Measurements from ENCODE around the gene UBE2F. TPM values are rescaled to one million over a fixed set of nuclear protein-coding genes. Genes with fewer than 3 reads are reported as not detected.
"Not testable (repeated sequence)": the region's sequence is repeated elsewhere in the genome, so short reads cannot be mapped to it uniquely, and the experiment has no call there.

The UBE2F gene
- polyA plus RNA-seq, 6 donors from 2014 or later = 50.7 to 64.6 (median 60.0) TPM

DNA sequence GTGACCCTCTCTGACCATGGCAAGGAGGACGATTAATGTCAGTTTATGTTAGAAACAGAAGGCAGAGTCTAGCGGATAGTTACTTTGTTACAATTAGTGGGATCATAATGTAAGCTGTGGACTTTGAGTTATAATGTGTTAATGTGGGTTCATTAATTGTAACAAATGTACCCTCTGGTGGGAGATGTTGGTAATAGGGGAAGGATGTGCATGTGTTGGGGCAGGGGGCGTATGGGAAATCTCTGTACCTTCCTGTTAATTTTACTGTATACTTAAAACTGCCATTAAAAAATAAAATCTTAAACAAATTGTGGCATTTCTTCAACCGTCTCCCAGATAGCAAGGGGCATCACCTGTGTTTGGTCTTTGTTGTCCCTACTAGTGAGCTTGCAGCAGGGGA, 4.8 kb downstream of the UBE2F start:
- H3K27ac Mint-ChIP-seq = no peak overlapping the region
- ATAC-seq (ENCODE audit: low read depth in 2 of 2) (no peak), DNase-seq (no peak)
- H3K9me3 Mint-ChIP-seq = no peaks in the 10 kb centered on the region
- H3K27me3 Mint-ChIP-seq = no peaks in the 10 kb centered on the region
- H3K36me3 Mint-ChIP-seq = peaks cover 0 to 4% of the 10 kb centered on the region in 2 donors
- H3K4me1 Mint-ChIP-seq = peaks cover 28 to 37% (median 30%) of the 10 kb centered on the region in 3 donors
- peak overlapping the region in 1 of 8 donors; percentile 3 for H3K4me3 Mint-ChIP-seq

DNA sequence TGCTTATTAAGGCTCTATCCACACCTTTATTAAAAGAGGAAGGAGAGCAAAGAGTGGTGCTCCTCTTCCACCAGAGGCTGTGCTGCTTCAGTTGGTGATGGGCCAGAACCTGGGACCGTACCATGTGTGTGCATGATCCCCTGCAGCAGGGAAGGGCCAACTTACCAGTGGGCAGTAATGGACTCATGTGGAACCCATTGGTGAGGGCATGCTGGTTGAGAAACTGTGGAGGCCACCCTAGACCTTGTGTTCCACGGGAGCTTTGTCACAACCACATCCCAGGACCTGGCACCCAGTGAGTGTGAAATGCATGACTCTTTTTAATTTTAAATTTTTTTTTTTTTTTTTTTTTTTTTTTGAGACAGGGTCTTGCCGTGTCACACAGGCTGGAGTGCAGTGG, 5.4 kb downstream of the UBE2F start:
- no peak for DNase-seq
- Mint-ChIP-seq H3K36me3 (peaks cover 2 to 4% of the 10 kb centered on the region in 2 donors), H3K27me3 (no peaks in the 10 kb centered on the region), H3K4me3 (no peak overlapping the region), H3K27ac (no peak overlapping the region), H3K4me1 (peaks cover 28 to 40% (median 33%) of the 10 kb centered on the region in 3 donors), H3K9me3 (no peaks in the 10 kb centered on the region)
- no peak for ATAC-seq (ENCODE audit: low read depth in 2 of 2)

DNA sequence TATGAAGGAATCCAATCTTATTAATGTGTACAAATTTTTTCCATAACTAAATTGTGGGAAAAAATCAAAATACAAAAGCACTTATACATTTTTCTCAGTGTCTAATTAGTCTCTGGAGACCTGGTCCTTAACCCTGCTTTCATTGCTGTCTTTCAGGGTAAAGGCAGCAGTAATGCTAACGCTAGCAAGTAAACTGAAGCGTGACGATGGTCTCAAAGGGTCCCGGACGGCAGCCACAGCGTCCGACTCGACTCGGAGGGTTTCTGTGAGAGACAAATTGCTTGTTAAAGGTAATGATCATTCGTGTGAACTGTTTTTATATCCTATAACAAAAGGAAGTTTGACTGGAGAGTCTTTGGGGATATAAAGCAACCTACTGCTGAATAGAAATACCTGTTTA, 6.1 kb downstream of the UBE2F start:
- Mint-ChIP-seq H3K27me3 (no peaks in the 10 kb centered on the region), H3K4me1 (peaks cover 31 to 43% (median 35%) of the 10 kb centered on the region in 3 donors), H3K27ac (no peak overlapping the region), H3K36me3 (peaks cover 4 to 9% of the 10 kb centered on the region in 2 donors), H3K4me3 (no peak overlapping the region), H3K9me3 (no peaks in the 10 kb centered on the region)
- DNase-seq = no peak
- no peak for ATAC-seq (ENCODE audit: low read depth in 2 of 2)

DNA sequence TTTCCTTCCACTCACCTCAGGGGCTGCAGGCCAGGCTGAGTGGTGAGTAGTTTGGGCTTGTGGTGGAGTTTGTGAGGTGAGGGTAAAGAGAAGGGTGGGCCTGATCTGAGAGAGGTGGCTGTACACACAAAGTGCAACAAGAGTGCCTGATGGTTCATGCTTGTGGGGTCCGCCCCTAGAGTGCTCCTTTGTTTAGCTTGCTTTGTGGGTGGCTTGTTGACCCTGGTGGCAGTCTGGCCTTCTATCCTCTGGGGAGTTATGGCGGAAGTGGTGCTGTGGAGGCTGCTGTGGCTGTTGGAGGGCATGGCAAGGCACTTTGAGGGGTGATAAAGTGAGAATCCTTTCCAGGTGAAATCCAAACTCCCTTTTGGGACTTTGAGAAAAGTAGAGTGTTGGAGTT, 10.6 kb downstream of the UBE2F start:
- ATAC-seq (ENCODE audit: low read depth in 2 of 2) (no peak), DNase-seq (no peak)
- Mint-ChIP-seq H3K4me1 (peaks cover 30 to 47% (median 35%) of the 10 kb centered on the region in 3 donors), H3K27me3 (no peaks in the 10 kb centered on the region), H3K36me3 (peaks cover 8 to 11% of the 10 kb centered on the region in 2 donors), H3K9me3 (no peaks in the 10 kb centered on the region), H3K4me3 (no peak overlapping the region), H3K27ac (peak overlapping the region in 3 of 6 donors; percentile 16 to 46 (median 33))

DNA sequence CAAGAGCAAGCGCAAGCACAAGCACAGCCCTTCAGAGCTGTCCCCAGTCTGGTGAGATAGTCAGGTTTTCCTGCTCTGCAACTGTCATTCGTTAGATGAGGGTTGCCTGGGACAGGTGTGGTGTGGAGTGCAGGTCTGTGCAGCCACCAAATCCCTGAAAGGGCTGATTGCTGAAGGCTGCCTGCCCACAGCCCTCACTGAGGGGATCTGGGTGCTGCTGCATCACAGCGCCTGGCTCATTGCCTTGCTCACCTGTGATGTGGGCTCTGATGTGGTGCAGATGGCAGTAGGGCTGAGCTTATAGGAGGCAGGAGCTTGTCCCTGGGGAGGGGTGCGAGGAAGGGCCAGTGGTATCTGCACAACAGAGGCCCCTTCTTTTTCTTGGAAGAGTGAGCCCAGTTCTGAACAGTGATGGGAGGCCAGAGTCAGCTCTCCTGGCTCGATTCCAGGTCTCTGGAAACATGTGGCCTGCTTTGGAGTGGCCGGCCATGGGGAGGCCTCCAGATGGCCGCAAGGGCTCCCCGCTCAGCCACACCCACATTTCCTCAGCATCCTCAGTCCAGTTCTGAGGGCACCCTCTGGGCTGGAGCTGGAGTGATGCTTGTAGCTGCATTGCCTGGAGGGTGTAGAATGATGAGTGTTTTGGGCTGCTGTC, 11.4 kb downstream of the UBE2F start:
- no peak for DNase-seq
- Mint-ChIP-seq H3K27ac (peak overlapping the region in 1 of 6 donors; percentile 46), H3K27me3 (no peaks in the 10 kb centered on the region), H3K36me3 (peaks cover 8 to 11% of the 10 kb centered on the region in 2 donors), H3K4me1 (peaks cover 31 to 48% (median 37%) of the 10 kb centered on the region in 3 donors), H3K9me3 (no peaks in the 10 kb centered on the region), H3K4me3 (peak overlapping the region in 1 of 8 donors; percentile 66)
- ATAC-seq (ENCODE audit: low read depth in 2 of 2) = no peak

DNA sequence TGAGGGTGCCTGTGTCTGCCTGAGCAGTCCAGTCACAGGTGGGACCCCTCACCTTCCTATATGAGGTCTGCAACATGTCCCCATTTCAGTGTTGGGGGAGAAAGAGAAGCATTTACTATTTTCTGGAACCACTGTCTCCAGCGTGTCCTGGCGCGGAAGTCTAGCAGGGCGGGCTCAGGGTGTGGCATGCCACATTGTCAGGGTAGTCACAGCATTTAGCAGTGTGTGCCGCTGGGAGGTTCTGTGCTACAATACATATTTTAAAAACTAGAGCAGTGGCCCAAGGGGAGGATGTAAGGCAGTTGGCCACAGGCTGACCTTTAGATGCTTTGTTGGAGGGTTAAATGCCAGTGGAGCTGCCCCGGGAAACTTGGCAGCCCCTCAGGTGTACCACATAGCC, 12.5 kb downstream of the UBE2F start:
- peak overlapping the region in 1 of 8 donors; percentile 63 for H3K4me3 Mint-ChIP-seq
- no peak overlapping the region for H3K27ac Mint-ChIP-seq
- peaks cover 41 to 57% (median 48%) of the 10 kb centered on the region in 3 donors for H3K4me1 Mint-ChIP-seq
- no peak for DNase-seq
- ATAC-seq (ENCODE audit: low read depth in 2 of 2) = no peak
- H3K36me3 Mint-ChIP-seq = peaks cover 4 to 11% of the 10 kb centered on the region in 2 donors
- H3K9me3 Mint-ChIP-seq = no peaks in the 10 kb centered on the region
- H3K27me3 Mint-ChIP-seq = no peaks in the 10 kb centered on the region

DNA sequence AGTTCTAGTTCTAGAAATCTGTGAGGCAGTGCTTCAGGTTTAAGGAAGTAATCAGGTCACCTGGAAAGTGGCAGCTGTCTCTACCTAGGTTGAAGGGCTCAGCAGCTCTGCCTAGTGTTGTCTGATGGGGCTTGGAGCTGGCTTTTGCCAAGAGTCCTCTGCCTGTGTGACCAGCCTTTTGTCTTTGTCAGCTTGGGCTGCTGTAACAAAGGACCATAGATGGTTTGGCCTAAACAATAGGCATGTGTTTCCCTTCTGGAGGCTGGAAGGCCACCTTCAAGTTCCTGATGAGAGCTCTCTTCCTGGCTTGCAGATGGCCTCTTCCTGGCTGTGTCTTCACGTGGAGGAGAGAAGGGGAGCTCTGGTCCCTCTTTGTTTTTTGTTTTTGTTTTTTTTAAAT, 13.3 kb downstream of the UBE2F start:
- no peaks in the 10 kb centered on the region for H3K9me3 Mint-ChIP-seq
- H3K4me3 Mint-ChIP-seq = no peak overlapping the region
- peaks cover 43 to 57% (median 52%) of the 10 kb centered on the region in 3 donors for H3K4me1 Mint-ChIP-seq
- peak overlapping the region in 1 of 6 donors; percentile 70 for H3K27ac Mint-ChIP-seq
- no peak for DNase-seq
- no peaks in the 10 kb centered on the region for H3K27me3 Mint-ChIP-seq
- ATAC-seq (ENCODE audit: low read depth in 2 of 2) = no peak
- peaks cover 4 to 11% of the 10 kb centered on the region in 2 donors for H3K36me3 Mint-ChIP-seq

DNA sequence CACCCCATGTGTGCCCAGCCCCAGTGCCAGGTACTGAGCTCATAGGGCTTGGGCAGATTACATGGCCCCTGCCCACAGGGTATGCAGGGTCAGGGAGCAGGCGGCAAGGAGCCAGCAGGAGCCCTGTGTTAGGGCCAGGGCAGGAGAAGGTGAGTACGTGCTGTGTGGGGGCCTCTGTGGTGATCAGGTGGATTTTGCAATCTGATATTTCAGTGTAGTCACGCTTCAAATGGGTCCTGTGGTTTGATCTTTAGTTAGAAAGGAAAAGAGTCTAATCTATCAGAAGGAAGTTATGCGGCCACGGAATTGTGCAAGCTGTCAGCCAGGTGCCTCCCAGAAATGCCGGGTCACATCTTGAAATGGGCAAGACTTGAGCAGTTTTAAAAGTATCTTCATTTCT, 13.9 kb downstream of the UBE2F start:
- no peak for ATAC-seq (ENCODE audit: low read depth in 2 of 2)
- Mint-ChIP-seq H3K27ac (peak overlapping the region in 5 of 6 donors; percentile 59 to 91 (median 77)), H3K27me3 (no peaks in the 10 kb centered on the region), H3K9me3 (no peaks in the 10 kb centered on the region), H3K36me3 (peaks cover 4 to 11% of the 10 kb centered on the region in 2 donors), H3K4me1 (peaks cover 42 to 61% (median 52%) of the 10 kb centered on the region in 3 donors), H3K4me3 (peak overlapping the region in 2 of 8 donors; percentile 18 to 23)
- DNase-seq = no peak

DNA sequence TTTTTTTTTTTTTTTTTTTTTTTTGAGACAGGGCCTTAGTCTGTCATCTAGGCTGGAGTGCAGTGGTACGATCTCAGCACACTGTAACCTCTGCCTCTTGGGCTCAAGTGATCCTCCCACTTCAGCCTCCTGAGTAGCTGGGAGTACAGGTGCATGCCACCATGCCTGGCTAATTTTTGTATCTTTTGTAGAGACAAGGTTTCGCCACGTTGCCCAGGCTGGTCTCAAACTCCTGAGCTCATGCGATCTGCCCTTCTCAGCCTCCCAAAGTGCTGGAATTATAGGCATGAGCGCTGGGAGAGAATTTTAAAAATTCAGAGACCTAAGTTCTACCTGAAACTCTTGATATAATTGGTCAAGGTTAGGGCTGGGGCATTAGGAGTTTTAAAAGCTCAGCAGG, 14.8 kb downstream of the UBE2F start:
- not testable (repeated sequence) for H3K4me3 Mint-ChIP-seq; DNase-seq; H3K27ac Mint-ChIP-seq; H3K27me3 Mint-ChIP-seq; H3K9me3 Mint-ChIP-seq; ATAC-seq (ENCODE audit: low read depth in 2 of 2)
- Mint-ChIP-seq H3K36me3 (peaks cover 4 to 11% of the 10 kb centered on the region in 2 donors), H3K4me1 (peaks cover 38 to 57% (median 52%) of the 10 kb centered on the region in 3 donors)

DNA sequence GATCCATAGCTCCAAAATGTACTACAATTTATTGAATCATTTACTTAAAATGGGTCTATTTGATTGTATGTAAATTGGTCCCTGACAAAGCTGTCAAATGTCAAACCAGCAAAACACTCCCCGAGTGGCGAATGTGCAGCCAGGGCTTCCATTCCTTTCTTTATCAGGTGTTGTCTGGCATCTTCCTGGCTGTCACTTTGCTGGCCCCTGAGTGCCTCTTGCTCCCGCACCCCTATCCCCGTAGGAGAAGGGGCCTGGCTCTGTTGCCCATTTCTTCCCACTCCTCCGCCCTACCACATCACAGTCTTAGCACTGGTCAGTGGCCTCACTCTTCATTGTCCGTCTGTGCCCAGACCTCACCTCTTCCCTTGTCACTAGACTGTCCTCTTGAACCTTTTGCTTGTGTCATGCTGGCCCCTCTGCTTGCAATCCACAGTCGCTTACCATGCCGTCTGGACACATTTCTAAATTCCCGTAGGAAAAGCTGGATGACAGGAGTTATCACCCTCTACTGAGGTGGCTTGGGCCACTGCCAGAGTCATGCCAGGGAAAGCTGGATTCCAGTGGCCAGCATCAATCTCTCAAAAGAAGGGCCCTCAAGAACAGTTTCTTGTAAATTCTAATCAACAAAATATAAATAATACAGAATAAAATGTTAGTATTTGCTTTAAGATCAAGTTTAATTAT, 15.4 kb downstream of the UBE2F start:
- Mint-ChIP-seq H3K36me3 (peaks cover 4 to 9% of the 10 kb centered on the region in 2 donors), H3K9me3 (no peaks in the 10 kb centered on the region), H3K4me1 (peaks cover 39 to 53% (median 49%) of the 10 kb centered on the region in 3 donors), H3K4me3 (no peak overlapping the region), H3K27me3 (no peaks in the 10 kb centered on the region), H3K27ac (peak overlapping the region in 1 of 6 donors; percentile 60)
- no peak for ATAC-seq (ENCODE audit: low read depth in 2 of 2)
- no peak for DNase-seq

DNA sequence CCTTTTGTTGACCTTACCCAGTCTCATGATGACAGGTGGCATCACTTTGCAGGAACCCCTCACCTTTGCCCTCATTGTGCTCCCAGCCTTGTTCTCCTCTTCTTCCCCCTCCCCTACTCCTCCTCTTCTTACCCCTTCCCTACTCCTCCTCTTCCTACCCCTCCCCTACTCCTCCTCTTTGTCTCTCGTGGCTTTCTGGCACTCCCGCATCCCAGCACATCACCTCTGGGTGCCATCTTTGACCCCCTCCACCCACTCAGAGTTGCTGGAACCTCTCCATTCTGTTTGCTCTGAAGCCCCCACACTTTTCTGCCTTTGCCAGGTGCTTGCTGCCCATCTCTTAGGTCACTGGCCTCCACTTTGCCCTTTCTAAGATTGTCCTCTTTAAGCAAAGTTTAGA, 17.1 kb downstream of the UBE2F start:
- Mint-ChIP-seq H3K4me3 (no peak overlapping the region), H3K9me3 (no peaks in the 10 kb centered on the region), H3K36me3 (peaks cover 0 to 7% of the 10 kb centered on the region in 2 donors), H3K27me3 (no peaks in the 10 kb centered on the region), H3K27ac (peak overlapping the region in 2 of 6 donors; percentile 32 to 92), H3K4me1 (peaks cover 30 to 40% (median 40%) of the 10 kb centered on the region in 3 donors)
- no peak for ATAC-seq (ENCODE audit: low read depth in 2 of 2)
- DNase-seq = no peak

DNA sequence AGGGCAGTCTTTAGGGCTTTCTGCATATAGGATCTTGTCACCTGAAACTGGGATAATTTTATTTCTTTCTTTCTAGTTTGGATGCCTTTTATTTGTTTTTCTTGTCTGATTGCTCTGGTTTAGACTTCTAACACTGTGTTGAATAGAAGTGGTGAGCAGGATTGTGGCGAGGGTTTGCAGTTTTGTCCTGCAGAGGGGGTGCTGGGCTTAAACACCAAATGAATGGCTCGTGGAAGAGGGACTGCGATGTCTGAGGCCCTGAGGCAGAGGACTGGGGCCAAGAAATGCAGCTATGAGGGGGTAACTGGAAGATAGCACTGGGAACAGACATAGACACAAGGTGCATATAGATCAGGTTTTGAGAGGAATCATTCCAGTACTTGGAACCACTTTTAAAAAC, 20.5 kb downstream of the UBE2F start:
- Mint-ChIP-seq H3K4me3 (peak overlapping the region in 1 of 8 donors; percentile 22), H3K27ac (peak overlapping the region in 2 of 6 donors; percentile 22 to 38), H3K9me3 (no peaks in the 10 kb centered on the region), H3K4me1 (peaks cover 15 to 22% (median 17%) of the 10 kb centered on the region in 3 donors), H3K27me3 (no peaks in the 10 kb centered on the region), H3K36me3 (peaks cover 0 to 5% of the 10 kb centered on the region in 2 donors)
- ATAC-seq (ENCODE audit: low read depth in 2 of 2) (no peak), DNase-seq (no peak)

DNA sequence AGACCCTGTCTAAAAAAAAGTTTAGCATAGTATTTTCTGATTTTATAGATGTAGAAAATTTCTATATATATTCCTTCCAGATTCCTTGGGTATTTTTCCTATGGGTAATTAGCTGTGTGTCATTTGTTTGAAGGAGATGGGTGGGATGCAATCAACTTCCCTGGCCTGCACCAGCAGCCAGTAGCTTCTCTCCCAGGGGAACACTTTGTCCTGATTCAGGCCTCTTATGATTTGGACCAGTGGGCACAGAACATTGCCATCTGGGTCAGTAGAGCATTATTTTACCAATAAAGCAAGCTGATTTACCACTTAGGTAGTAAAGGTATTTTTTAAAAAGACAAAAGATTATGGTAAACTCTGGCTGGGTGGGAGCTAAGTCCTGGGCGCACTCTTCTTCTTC, 26.9 kb downstream of the UBE2F start:
- DNase-seq (no peak), ATAC-seq (ENCODE audit: low read depth in 2 of 2) (no peak)
- Mint-ChIP-seq H3K27me3 (no peaks in the 10 kb centered on the region), H3K9me3 (no peaks in the 10 kb centered on the region), H3K4me1 (peaks cover 0 to 11% (median 5%) of the 10 kb centered on the region in 3 donors), H3K36me3 (peaks cover 0 to 8% of the 10 kb centered on the region in 2 donors), H3K4me3 (no peak overlapping the region), H3K27ac (no peak overlapping the region)

DNA sequence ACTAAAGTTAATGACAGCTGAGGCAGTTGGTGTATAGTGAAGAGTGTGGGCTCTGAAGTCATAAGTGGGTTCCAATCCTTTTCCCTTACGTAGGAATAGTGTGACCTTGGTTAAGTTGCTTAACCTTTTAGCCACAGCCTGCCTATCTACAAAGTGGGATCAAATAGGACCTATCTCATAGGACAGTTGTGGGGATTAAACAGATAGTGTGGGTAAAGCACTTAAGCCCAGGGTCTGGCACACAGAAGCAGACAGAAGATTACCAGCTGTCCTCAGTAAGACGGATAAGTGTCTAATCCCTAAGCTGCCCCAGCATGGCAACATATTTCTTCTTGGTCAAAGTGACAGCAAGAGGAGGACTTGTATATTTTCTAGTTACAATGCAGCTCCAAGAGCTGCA, 28.2 kb downstream of the UBE2F start:
- H3K4me1 Mint-ChIP-seq = peaks cover 0 to 13% (median 0%) of the 10 kb centered on the region in 3 donors
- no peak overlapping the region for H3K27ac Mint-ChIP-seq
- peaks cover 0 to 5% (median 0%) of the 10 kb centered on the region in 7 donors for H3K9me3 Mint-ChIP-seq
- no peaks in the 10 kb centered on the region for H3K27me3 Mint-ChIP-seq
- DNase-seq = no peak
- H3K36me3 Mint-ChIP-seq = peaks cover 0 to 7% of the 10 kb centered on the region in 2 donors
- no peak overlapping the region for H3K4me3 Mint-ChIP-seq
- ATAC-seq (ENCODE audit: low read depth in 2 of 2) = no peak

Data from naive B cell (primary cell).